ENCODE data around the gene TMEM91. TPM values are rescaled to one million over a fixed set of nuclear protein-coding genes. Genes with fewer than 3 reads are reported as not detected.

Gene TMEM91
- total and polyA plus RNA-seq, 2 of the 8 experiments (the other 6 are each of a cell fraction or from before 2014, with no cell fraction given): 5.3 to 7.4 TPM

DNA sequence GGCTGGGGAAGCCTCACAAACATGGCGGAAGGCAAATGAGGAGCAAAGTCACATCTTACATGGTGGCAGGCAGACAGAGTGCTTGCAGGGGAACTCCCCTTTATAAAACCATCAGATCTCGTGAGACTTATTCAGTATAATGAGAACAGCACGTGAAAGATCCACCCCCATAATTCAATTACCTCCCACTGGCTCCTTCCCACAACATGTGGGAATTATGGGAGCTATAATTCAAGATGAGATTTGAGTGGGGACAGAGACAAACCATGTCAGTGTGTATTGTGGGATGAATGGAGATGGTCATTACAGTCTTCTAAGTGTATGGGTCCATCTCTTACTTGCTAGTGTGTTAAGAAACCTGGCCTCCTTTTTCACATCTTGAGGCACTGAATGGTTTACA is 25.7 kb downstream of the TMEM91 start:
- no peak overlapping the region for H3K27ac ChIP-seq (ENCODE audit: low read depth, low read length)
- no peaks in the 10 kb centered on the region for H3K9me3 ChIP-seq (ENCODE audit: insufficient read depth in 2 of 2, low read depth in 1 of 2, low read length in 1 of 2)
- ChIA-PET CTCF (ENCODE audit: partially characterized antibody) (interaction anchor here (2.3 kb wide), 1 partner anchor 23 kb away, joined by 5 read pairs; no protein-coding TSS in a partner anchor), POLR2A (ENCODE audit: partially characterized antibody) (no interaction called here)
- H3K23ac ChIP-seq (ENCODE audit: insufficient read length): no peak overlapping the region
- H2AFZ ChIP-seq (ENCODE audit: low read length): no peak overlapping the region
- WGBS, 2 experiments (ENCODE audit: extremely low coverage in 1 of 2, insufficient coverage in 1 of 2, insufficient read length in 1 of 2, insufficient replicate concordance in 2 of 2, low coverage in 1 of 2, low lambda C conversion rate in 2 of 2, missing lambda C conversion rate in 1 of 2): 90% methylated on average over 3 of the region's 3 CpGs; no CpG with 5 or more reads in 1 of the 2 experiments
- no peak overlapping the region for H3K14ac ChIP-seq (ENCODE audit: insufficient read length)
- no peak overlapping the region for H2BK5ac ChIP-seq (ENCODE audit: low read depth, low read length)
- peaks cover 0 to 4% (median 0%) of the 10 kb centered on the region in 4 experiments; a peak in 5 of 7 replicates for H3K4me1 ChIP-seq (replicated peaks in 1 of 4; ENCODE audit: control insufficient read depth in 3 of 4, insufficient read depth in 4 of 4, low read length in 3 of 4)
- H3K18ac ChIP-seq (ENCODE audit: extremely low read depth, low read length): no peak overlapping the region
- no peak overlapping the region for H4K5ac ChIP-seq (ENCODE audit: insufficient read length, low read depth, low read length)
- no peak overlapping the region for H2BK20ac ChIP-seq (ENCODE audit: low read length)
- H4K91ac ChIP-seq (replicated peaks; ENCODE audit: insufficient read length, low read length): no peak overlapping the region
- H3K79me1 ChIP-seq (ENCODE audit: low read depth, low read length): peaks cover 8% of the 10 kb centered on the region; the same call in 1 of the 2 replicates
- DNase-seq (ENCODE audit: low read depth in 1 of 2, low spot score in 2 of 2): no peak
- no peak overlapping the region for H3K4me3 ChIP-seq (ENCODE audit: extremely low read depth in 1 of 4, insufficient read depth in 2 of 4, low read depth in 3 of 4, low read length in 4 of 4)
- H2BK12ac ChIP-seq (ENCODE audit: low read depth, low read length): no peak overlapping the region
- no peak overlapping the region for H3K4me2 ChIP-seq (ENCODE audit: insufficient read depth in 1 of 2, low read depth in 2 of 2, low read length in 2 of 2)
- no peak for TF ChIP-seq EZH2 (IDR thresholded peaks at IDR 0.05; ENCODE audit: low read depth, low read length, severe bottlenecking)
- TF ChIP-seq GTF2F1 (IDR thresholded peaks at IDR 0.05; ENCODE audit: borderline replicate concordance, low read depth, low read length): no peak
- TF ChIP-seq, protein P1, sequence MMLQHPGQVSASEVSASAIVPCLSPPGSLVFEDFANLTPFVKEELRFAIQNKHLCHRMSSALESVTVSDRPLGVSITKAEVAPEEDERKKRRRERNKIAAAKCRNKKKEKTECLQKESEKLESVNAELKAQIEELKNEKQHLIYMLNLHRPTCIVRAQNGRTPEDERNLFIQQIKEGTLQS (IDR thresholded peaks at IDR 0.05; ENCODE audit: insufficient read depth, low read depth, low read length): no peak
- TF ChIP-seq, protein P2, sequence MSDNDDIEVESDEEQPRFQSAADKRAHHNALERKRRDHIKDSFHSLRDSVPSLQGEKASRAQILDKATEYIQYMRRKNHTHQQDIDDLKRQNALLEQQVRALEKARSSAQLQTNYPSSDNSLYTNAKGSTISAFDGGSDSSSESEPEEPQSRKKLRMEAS (IDR thresholded peaks at IDR 0.05): no peak
- no peak for TF ChIP-seq TEAD4 (IDR thresholded peaks at IDR 0.05; ENCODE audit: low read depth, low read length)
- no peaks in the 10 kb centered on the region for H3K27me3 ChIP-seq (replicated peaks in 1 of 4; ENCODE audit: control insufficient read depth in 3 of 4, extremely low read depth in 1 of 4, insufficient read depth in 3 of 4, low read length in 3 of 4)
- H3K36me3 ChIP-seq (ENCODE audit: control insufficient read depth in 2 of 4, insufficient read depth in 4 of 4, low read length in 3 of 4): no peaks in the 10 kb centered on the region; a peak in 1 of 8 replicates
- H3K4ac ChIP-seq (replicated peaks; ENCODE audit: insufficient read length, low read depth, low read length): no peak overlapping the region
- no peak overlapping the region for H3K56ac ChIP-seq (replicated peaks; ENCODE audit: insufficient read length, low read depth, low read length)
- peaks cover 1% of the 10 kb centered on the region for H3K23me2 ChIP-seq (ENCODE audit: low read depth, low read length)
- no peak overlapping the region for H2BK15ac ChIP-seq (ENCODE audit: low read length)
- H4K20me1 ChIP-seq (replicated peaks in 1 of 2; ENCODE audit: control insufficient read depth in 1 of 2, insufficient read depth in 2 of 2, low read length in 2 of 2): peaks cover 0 to 1% of the 10 kb centered on the region in 2 experiments
- no peak overlapping the region for H3K9ac ChIP-seq (replicated peaks in 1 of 4; ENCODE audit: extremely low read depth in 1 of 4, low read depth in 3 of 4, low read length in 3 of 4)
- H2BK120ac ChIP-seq (replicated peaks; ENCODE audit: low read depth, low read length): no peak overlapping the region
- no peak overlapping the region for H4K8ac ChIP-seq (ENCODE audit: extremely low read depth, insufficient read depth, low read length)
- no peak for FAIRE-seq
- H2AK5ac ChIP-seq (ENCODE audit: low read depth, low read length): no peak overlapping the region
- H3K79me2 ChIP-seq (ENCODE audit: control insufficient read depth in 1 of 2, insufficient read depth in 2 of 2, low read length in 2 of 2): peaks cover 0 to 16% of the 10 kb centered on the region in 2 experiments; a peak in 2 of 4 replicates

All from H1 (cell line).